ENCODE measurements around the gene FRYL. TPM values are rescaled to one million over a fixed set of nuclear protein-coding genes. Genes with fewer than 3 reads are reported as not detected.
"Not testable (repeated sequence)": the region's sequence is repeated elsewhere in the genome, so short reads cannot be mapped to it uniquely, and the experiment has no call there.

The FRYL gene
- total RNA-seq, 4 donors from 2014 or later: 62.5 to 119 (median 98.8) TPM

GRCh38 chr4:48725414-48725813, 54.7 kb downstream of the FRYL start:
- no peak overlapping the region for H3K4me3 ChIP-seq
- H3K9me3 ChIP-seq: no peaks in the 10 kb centered on the region
- H3K27me3 ChIP-seq: no peaks in the 10 kb centered on the region
- no peak for DNase-seq
- H3K4me1 ChIP-seq: no peaks in the 10 kb centered on the region
- TF ChIP-seq POLR2A (IDR thresholded peaks at IDR 0.05): no peak
- no peak for TF ChIP-seq CTCF (IDR thresholded peaks at IDR 0.05)
- intact Hi-C loops (cut with DNase I; ENCODE audit: low total_unique reads): no loop called here
- no peak overlapping the region for H3K27ac ChIP-seq
- H3K36me3 ChIP-seq: no peaks in the 10 kb centered on the region

GRCh38 chr4:48722509-48723446, 57.3 kb downstream of the FRYL start:
- DNase-seq: no peak
- Histone ChIP-seq H3K4me3 (no peak overlapping the region), H3K27me3 (no peaks in the 10 kb centered on the region), H3K9me3 (no peaks in the 10 kb centered on the region), H3K36me3 (no peaks in the 10 kb centered on the region), H3K4me1 (no peaks in the 10 kb centered on the region), H3K27ac (no peak overlapping the region)
- no peak for TF ChIP-seq CTCF (IDR thresholded peaks at IDR 0.05)
- no peak for TF ChIP-seq POLR2A (IDR thresholded peaks at IDR 0.05)
- intact Hi-C loops (cut with DNase I; ENCODE audit: low total_unique reads): no loop called here

DNA sequence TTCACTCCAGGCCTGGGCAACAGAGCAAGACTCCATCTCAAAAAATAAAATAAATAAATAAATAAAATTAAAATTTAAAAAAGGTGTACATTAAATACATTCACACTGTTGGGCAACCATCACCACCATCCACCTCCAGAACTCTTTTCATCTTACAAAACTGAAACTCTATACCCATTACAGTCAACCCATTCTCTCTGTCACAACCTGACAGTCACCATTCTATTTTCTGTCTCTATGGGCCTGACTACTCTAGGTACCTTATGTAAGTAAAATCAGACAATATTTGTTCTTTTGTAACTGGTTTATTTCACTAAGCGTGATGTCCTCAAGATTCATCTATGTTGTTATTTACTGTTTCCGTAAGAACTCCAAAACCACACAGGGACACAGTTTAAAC, 59.6 kb downstream of the FRYL start:
- H3K27ac ChIP-seq: no peak overlapping the region
- H3K4me1 ChIP-seq: no peaks in the 10 kb centered on the region
- H3K27me3 ChIP-seq: no peaks in the 10 kb centered on the region
- no peaks in the 10 kb centered on the region for H3K9me3 ChIP-seq
- TF ChIP-seq CTCF (IDR thresholded peaks at IDR 0.05) (no peak), POLR2A (IDR thresholded peaks at IDR 0.05) (no peak)
- no peak overlapping the region for H3K4me3 ChIP-seq
- DNase-seq: no peak
- intact Hi-C loops (cut with DNase I; ENCODE audit: low total_unique reads): no loop called here
- no peaks in the 10 kb centered on the region for H3K36me3 ChIP-seq

DNA sequence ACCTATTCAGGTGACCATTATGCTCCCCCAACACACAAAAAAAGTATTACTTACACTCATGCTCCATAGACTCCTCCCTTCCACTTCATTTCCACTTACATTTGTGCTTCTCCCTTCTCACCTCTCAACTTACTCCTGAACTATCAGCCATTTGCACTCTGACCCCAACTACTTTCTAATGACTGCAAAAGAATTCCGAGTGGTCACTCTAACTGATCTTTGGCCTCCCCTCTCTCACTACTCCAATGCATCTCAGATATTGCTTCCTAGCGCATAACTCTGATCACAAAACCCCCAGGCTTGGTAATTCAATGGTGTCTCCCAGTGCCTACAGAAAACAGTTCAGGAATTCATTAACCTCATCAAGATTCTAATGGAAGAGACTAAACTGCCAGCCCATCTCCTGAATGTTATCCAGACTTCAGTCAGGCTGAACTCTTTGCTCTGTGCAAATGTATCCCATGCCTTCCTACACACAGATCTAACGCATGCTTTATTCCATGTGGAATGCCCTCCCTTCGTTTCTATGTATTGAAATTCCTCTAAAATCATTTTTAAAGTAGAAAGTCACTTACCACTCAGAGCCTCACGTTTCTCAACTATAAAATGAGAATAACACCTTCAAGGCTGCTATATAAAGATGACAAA, 61.1 kb downstream of the FRYL start:
- DNase-seq: no peak
- Histone ChIP-seq H3K4me3 (no peak overlapping the region), H3K27me3 (no peaks in the 10 kb centered on the region), H3K27ac (no peak overlapping the region), H3K36me3 (no peaks in the 10 kb centered on the region), H3K4me1 (no peaks in the 10 kb centered on the region), H3K9me3 (no peaks in the 10 kb centered on the region)
- intact Hi-C loops (cut with DNase I; ENCODE audit: low total_unique reads): no loop called here
- TF ChIP-seq POLR2A (IDR thresholded peaks at IDR 0.05) (no peak), CTCF (IDR thresholded peaks at IDR 0.05) (no peak)

DNA sequence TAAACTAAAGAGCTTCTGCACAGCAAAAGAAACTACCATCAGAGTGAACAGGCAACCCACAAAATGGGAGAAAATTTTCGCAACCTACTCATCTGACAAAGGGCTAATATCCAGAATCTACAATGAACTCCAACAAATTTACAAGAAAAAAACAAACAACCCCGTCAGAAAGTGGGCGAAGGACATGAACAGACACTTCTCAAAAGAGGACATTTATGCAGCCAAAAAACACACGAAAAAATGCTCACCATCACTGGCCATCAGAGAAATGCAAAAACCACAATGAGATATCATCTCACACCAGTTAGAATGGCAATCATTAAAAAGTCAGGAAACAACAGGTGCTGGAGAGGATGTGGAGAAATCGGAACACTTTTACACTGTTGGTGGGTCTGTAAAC, 63.8 kb downstream of the FRYL start:
- H3K4me3 ChIP-seq; DNase-seq; H3K27ac ChIP-seq; H3K36me3 ChIP-seq; H3K27me3 ChIP-seq; intact Hi-C loops (cut with DNase I; ENCODE audit: low total_unique reads); H3K9me3 ChIP-seq; H3K4me1 ChIP-seq: not testable (repeated sequence)

Measured in uterus (tissue), 4 donors.